MM.1S (cell line): Measurements from ENCODE around the gene NEURL3.

Experiments used
- DNase-seq: peaks from one replicate; pipeline ENCODE4 v3.0.0-alpha.2; 2015
- H2AFZ ChIP-seq: fragments of 300-600 bp; sonication (generic); 2 replicates; pipeline ENCODE4 v1.6.0; 2016; ENCODE audit warnings: antibody characterized with exemption, low read length
- H3F3A ChIP-seq: fragments of 300-600 bp; sonication (generic); 2 replicates; pipeline ENCODE4 v1.6.1; 2016; ENCODE audit warnings: mild to moderate bottlenecking, antibody characterized with exemption, low read length, moderate library complexity, mixed read lengths; ENCODE audit not compliant: insufficient read depth
- H3K27ac ChIP-seq: fragments of 300-600 bp; sonication (generic); 2 replicates; pipeline ENCODE4 v1.5.1; 2016; ENCODE audit warnings: mild to moderate bottlenecking, low read length
- H3K27me3 ChIP-seq: fragments of 300-600 bp; sonication (generic); replicated peaks from 2 replicates; pipeline ENCODE4 v1.6.0; 2016; ENCODE audit warnings: low read length; ENCODE audit not compliant: insufficient read depth
- H3K36me3 ChIP-seq: fragments of 300-600 bp; sonication (generic); replicated peaks from 2 replicates; pipeline ENCODE4 v1.6.1; 2016; ENCODE audit warnings: mild to moderate bottlenecking, low read length, mixed read lengths; ENCODE audit not compliant: insufficient read depth
- H3K4me1 ChIP-seq: fragments of 300-600 bp; sonication (generic); 2 replicates; pipeline ENCODE4 v1.6.1; 2016; ENCODE audit warnings: low read length, mixed read lengths
- H3K4me2 ChIP-seq: fragments of 300-600 bp; sonication (generic); 2 replicates; pipeline ENCODE4 v1.6.0; 2016; ENCODE audit warnings: low read depth, low read length
- H3K4me3 ChIP-seq: fragments of 300-600 bp; sonication (generic); 2 replicates; pipeline ENCODE4 v1.5.1; 2016; ENCODE audit warnings: low read length, mixed read lengths
- H3K79me2 ChIP-seq: fragments of 300-600 bp; sonication (generic); 2 replicates; pipeline ENCODE4 v1.6.1; 2016; ENCODE audit warnings: mixed run types, low read length, mixed read lengths
- H3K9ac ChIP-seq: fragments of 300-600 bp; sonication (generic); 2 replicates; pipeline ENCODE4 v1.6.1; 2016; ENCODE audit warnings: low read length, mixed read lengths
- H3K9me2 ChIP-seq: fragments of 300-600 bp; sonication (generic); replicated peaks from 2 replicates; pipeline ENCODE4 v1.6.1; 2016; ENCODE audit warnings: mild to moderate bottlenecking, low read length, mixed read lengths; ENCODE audit not compliant: insufficient read depth
- H3K9me3 ChIP-seq: fragments of 300-600 bp; sonication (generic); replicated peaks from 2 replicates; pipeline ENCODE4 v1.6.1; 2016; ENCODE audit warnings: mild to moderate bottlenecking, low read length, mixed read lengths; ENCODE audit not compliant: insufficient read depth
- H4K20me1 ChIP-seq: fragments of 300-600 bp; sonication (generic); 2 replicates; pipeline ENCODE4 v1.6.1; 2016; ENCODE audit warnings: mild to moderate bottlenecking, low read length, moderate library complexity, mixed read lengths; ENCODE audit not compliant: insufficient read depth
- EZH2 ChIP-seq: fragments of 300-600 bp; sonication (generic); optimal IDR thresholded peaks from 2 replicates; pipeline ENCODE3; 2017; ENCODE audit warnings: low read depth, mild to moderate bottlenecking, antibody characterized with exemption, low read length, mixed read lengths
- EZH2phosphoT487 ChIP-seq: fragments of 300-600 bp; sonication (generic); IDR thresholded peaks from 2 replicates; pipeline ENCODE4 v1.6.1; 2018; ENCODE audit warnings: antibody characterized with exemption, low read length
- TF ChIP-seq, protein P1 (sequence below): fragments of 300-600 bp; sonication (generic); IDR thresholded peaks from 2 replicates; pipeline ENCODE4 v1.5.1; 2016; ENCODE audit warnings: antibody characterized with exemption, low read length, mixed read lengths

NEURL3 gene

GRCh38 chr2:96531872-96532505 lies 26.8 kb upstream of the NEURL3 start:
- peak overlapping the region; percentile 91 for H3K4me2 ChIP-seq
- H3K27me3 ChIP-seq: no peaks in the 10 kb centered on the region
- no peaks in the 10 kb centered on the region for H3K9me2 ChIP-seq
- no peaks in the 10 kb centered on the region for H3K9me3 ChIP-seq
- H3K36me3 ChIP-seq: no peaks in the 10 kb centered on the region
- TF ChIP-seq EZH2 (no peak), EZH2phosphoT487 (no peak)
- TF ChIP-seq, protein P1, sequence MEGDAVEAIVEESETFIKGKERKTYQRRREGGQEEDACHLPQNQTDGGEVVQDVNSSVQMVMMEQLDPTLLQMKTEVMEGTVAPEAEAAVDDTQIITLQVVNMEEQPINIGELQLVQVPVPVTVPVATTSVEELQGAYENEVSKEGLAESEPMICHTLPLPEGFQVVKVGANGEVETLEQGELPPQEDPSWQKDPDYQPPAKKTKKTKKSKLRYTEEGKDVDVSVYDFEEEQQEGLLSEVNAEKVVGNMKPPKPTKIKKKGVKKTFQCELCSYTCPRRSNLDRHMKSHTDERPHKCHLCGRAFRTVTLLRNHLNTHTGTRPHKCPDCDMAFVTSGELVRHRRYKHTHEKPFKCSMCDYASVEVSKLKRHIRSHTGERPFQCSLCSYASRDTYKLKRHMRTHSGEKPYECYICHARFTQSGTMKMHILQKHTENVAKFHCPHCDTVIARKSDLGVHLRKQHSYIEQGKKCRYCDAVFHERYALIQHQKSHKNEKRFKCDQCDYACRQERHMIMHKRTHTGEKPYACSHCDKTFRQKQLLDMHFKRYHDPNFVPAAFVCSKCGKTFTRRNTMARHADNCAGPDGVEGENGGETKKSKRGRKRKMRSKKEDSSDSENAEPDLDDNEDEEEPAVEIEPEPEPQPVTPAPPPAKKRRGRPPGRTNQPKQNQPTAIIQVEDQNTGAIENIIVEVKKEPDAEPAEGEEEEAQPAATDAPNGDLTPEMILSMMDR: no peak
- H3F3A ChIP-seq: peaks cover 67% of the 10 kb centered on the region
- peaks cover 75% of the 10 kb centered on the region for H3K4me1 ChIP-seq
- peak; percentile 95 for DNase-seq
- H3K27ac ChIP-seq: peak overlapping the region; percentile 96
- peak overlapping the region; percentile 92 for H3K9ac ChIP-seq
- H2AFZ ChIP-seq: peak overlapping the region; percentile 63
- H4K20me1 ChIP-seq: no peaks in the 10 kb centered on the region
- peak overlapping the region; percentile 60 for H3K4me3 ChIP-seq
- peaks cover 25% of the 10 kb centered on the region for H3K79me2 ChIP-seq

DNA sequence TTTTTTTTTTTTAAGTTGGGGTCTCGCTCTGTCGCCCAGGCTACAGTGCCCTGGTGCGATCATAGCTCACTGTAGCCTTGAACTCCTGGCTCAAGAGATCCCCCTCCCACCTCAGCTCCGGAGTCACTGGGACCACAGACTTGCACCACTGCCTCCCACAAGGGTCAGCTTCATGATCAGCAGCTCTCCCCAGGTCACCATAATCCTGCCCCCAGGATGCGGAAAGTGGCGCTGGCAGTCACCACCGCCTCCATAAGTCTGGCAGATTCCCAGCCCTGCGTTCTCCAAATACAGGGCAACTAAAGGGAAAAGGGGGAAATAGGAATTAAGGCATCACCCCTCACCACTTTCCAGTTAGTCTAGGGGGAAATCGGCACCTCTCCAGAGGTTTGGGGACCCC lies 26.2 kb upstream of the NEURL3 start:
- no peaks in the 10 kb centered on the region for H3K27me3 ChIP-seq
- H3K4me2 ChIP-seq: peak overlapping the region; percentile 91

GRCh38 chr2:96530474-96531357 lies 25.6 kb upstream of the NEURL3 start:
- Histone ChIP-seq H3K4me2 (peak overlapping the region; percentile 91; the same call in 1 of the 2 replicates), H3K4me1 (peaks cover 79% of the 10 kb centered on the region), H3K9me3 (no peaks in the 10 kb centered on the region), H3K27ac (peak overlapping the region; percentile 96; the same call in 1 of the 2 replicates), H3K9ac (peak overlapping the region; percentile 92; the same call in 1 of the 2 replicates), H3K36me3 (no peaks in the 10 kb centered on the region), H3F3A (peaks cover 70% of the 10 kb centered on the region), H3K79me2 (peaks cover 25% of the 10 kb centered on the region), H3K27me3 (no peaks in the 10 kb centered on the region), H3K9me2 (no peaks in the 10 kb centered on the region), H2AFZ (no peak overlapping the region), H3K4me3 (no peak overlapping the region), H4K20me1 (no peaks in the 10 kb centered on the region)
- TF ChIP-seq EZH2 (no peak), EZH2phosphoT487 (no peak)
- TF ChIP-seq, protein P1: no peak
- DNase-seq: no peak

More for the DNA sequence above, 26.2 kb upstream of the NEURL3 start:
- peak overlapping the region; percentile 96 for H3K27ac ChIP-seq
- H3K4me3 ChIP-seq: peak overlapping the region; percentile 60
- TF ChIP-seq, protein P1: no peak
- TF ChIP-seq EZH2phosphoT487 (no peak), EZH2 (no peak)
- H3K9ac ChIP-seq: peak overlapping the region; percentile 92
- H2AFZ ChIP-seq: 0 out of 2 replicates have a peak overlapping the region, but pooled peaks have one; percentile 1
- no peaks in the 10 kb centered on the region for H3K36me3 ChIP-seq
- peaks cover 70% of the 10 kb centered on the region for H3F3A ChIP-seq
- H4K20me1 ChIP-seq: no peaks in the 10 kb centered on the region
- H3K9me2 ChIP-seq: no peaks in the 10 kb centered on the region
- H3K79me2 ChIP-seq: peaks cover 25% of the 10 kb centered on the region
- H3K4me1 ChIP-seq: peaks cover 81% of the 10 kb centered on the region
- H3K9me3 ChIP-seq: no peaks in the 10 kb centered on the region
- DNase-seq: no peak
